Spleen (tissue), 7 donors: Measurements from ENCODE around the gene ITPK1.

Source experiments
- CTCF ChIP-seq, 11 experiments: fragments of 200-600 bp in 7 of 11; fragments of 450-650 bp in 4 of 11; sonication (generic) in 4 of 11; IDR thresholded peaks in 8 of 11; conservative IDR thresholded peaks in 3 of 11; 1 replicate in 7 of 11; 2 replicates in 4 of 11; pipeline versions ENCODE4 v1.4.0 to v1.8.0; 2016 to 2021; ENCODE audit warnings: antibody characterized with exemption in 11 of 11, inconsistent platforms in 4 of 11, mild to moderate bottlenecking in 1 of 11
- POLR2A ChIP-seq, 3 donors: fragments of 450-650 bp; IDR thresholded peaks; one replicate each; pipeline ENCODE4 v1.5.1; 2017; ENCODE audit warnings: antibody characterized with exemption in 3 of 3, mild to moderate bottlenecking in 1 of 3
- POLR2AphosphoS5 ChIP-seq, 3 donors: sonication (generic); formaldehyde crosslinking; IDR thresholded peaks; one replicate each; pipeline ENCODE4 v1.5.1; 2017; ENCODE audit warnings: antibody characterized with exemption in 3 of 3
- donor health status: DM: no; HTN: no; CAD: no; lungs with moderate emphysema.
- donor health status: DM: no; HTN: no; CAD: no.
- donor health status: DM: no; HTN: no; CAD: no.

- TF ChIP-seq CTCF (IDR thresholded peaks at IDR 0.05 in 8 of 11, conservative IDR thresholded peaks at IDR 0.05 in 3 of 11) (no peak), POLR2A (IDR thresholded peaks at IDR 0.05) (no peak), POLR2AphosphoS5 (IDR thresholded peaks at IDR 0.05) (no peak)
These were observed 192.0 kb downstream of the ITPK1 start for GRCh38 chr14:92923744-92924103.
